ENCODE data around the gene MKNK2. TPM values are rescaled to one million over a fixed set of nuclear protein-coding genes. Genes with fewer than 3 reads are reported as not detected.

MKNK2 gene
- total and polyA plus RNA-seq, 11 donors = 110 to 318 (median 155) TPM

DNA sequence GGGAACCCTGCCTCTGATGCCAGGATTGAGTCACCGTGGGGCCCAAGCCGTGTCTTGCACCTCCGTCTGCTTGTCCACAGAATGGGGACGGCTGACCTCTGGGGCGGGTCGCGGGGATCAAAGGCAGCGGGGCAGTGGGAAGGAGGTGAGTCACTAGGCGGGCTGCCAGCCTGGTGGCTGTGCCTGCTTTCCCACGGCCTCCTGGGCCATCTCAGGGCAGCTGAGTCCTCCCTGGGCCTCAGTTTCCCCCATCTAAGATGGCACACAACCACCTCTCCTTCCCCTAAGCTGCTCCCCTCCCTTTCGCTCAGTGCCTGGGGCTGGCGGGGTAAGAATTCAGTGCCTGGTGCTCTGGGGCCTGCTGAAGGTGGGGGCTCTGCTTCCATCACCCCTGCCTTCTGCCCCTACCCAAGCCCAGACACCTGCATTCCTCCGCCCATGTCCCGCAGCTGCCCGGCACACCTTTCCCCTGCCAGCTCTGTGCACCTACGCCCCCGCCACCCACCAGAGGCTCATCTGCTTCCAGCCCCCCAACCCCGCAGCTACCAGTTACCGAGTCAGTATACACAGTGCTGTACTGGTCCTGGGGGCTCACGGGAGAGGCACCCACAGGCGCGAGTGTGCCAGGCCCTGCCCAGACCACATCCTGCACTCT lies 3.5 kb downstream of the MKNK2 start:
- H3K4me1 ChIP-seq = peaks cover 30 to 88% (median 84%) of the 10 kb centered on the region in 12 donors
- H3K27ac ChIP-seq = peak overlapping the region in 11 of 12 donors; percentile 85 to 99 (median 96)
- H3K9me3 ChIP-seq = no peaks in the 10 kb centered on the region
- DNase-seq = peak in 2 of 5 donors; percentile 72 to 84
- ATAC-seq = no peak
- peak overlapping the region in 4 of 12 donors; percentile 85 to 98 (median 95) for H3K4me3 ChIP-seq
- TF ChIP-seq POLR2A (IDR thresholded peaks at IDR 0.05) (no peak), CTCF (IDR thresholded peaks at IDR 0.05) (no peak)
- 66 to 76% (median 71%) methylated on average over 17 to 22 of the region's 22 CpGs for WGBS, 4 donors
- H3K27me3 ChIP-seq = no peaks in the 10 kb centered on the region
- H3K36me3 ChIP-seq = peaks cover 0 to 54% (median 31%) of the 10 kb centered on the region in 9 donors
- intact Hi-C loops (cut with DNase I) = no loop called here

- Histone ChIP-seq H3K9me3 (no peaks in the 10 kb centered on the region), H3K27me3 (no peaks in the 10 kb centered on the region), H3K27ac (peak overlapping the region in 11 of 12 donors; percentile 36 to 99 (median 95)), H3K4me3 (no peak overlapping the region), H3K36me3 (peaks cover 0 to 59% (median 34%) of the 10 kb centered on the region in 9 donors), H3K4me1 (peaks cover 30 to 87% (median 84%) of the 10 kb centered on the region in 12 donors)
- intact Hi-C loops (cut with DNase I) = no loop called here
- DNase-seq = no peak
- WGBS, 4 donors = 76 to 85% (median 80%) methylated on average over 6 of the region's 6 CpGs
- ATAC-seq = no peak
- TF ChIP-seq CTCF (IDR thresholded peaks at IDR 0.05) = no peak
- no peak for TF ChIP-seq POLR2A (IDR thresholded peaks at IDR 0.05)
Measured at GRCh38 chr19:2047076-2047448, 4.0 kb downstream of the MKNK2 start.

DNA sequence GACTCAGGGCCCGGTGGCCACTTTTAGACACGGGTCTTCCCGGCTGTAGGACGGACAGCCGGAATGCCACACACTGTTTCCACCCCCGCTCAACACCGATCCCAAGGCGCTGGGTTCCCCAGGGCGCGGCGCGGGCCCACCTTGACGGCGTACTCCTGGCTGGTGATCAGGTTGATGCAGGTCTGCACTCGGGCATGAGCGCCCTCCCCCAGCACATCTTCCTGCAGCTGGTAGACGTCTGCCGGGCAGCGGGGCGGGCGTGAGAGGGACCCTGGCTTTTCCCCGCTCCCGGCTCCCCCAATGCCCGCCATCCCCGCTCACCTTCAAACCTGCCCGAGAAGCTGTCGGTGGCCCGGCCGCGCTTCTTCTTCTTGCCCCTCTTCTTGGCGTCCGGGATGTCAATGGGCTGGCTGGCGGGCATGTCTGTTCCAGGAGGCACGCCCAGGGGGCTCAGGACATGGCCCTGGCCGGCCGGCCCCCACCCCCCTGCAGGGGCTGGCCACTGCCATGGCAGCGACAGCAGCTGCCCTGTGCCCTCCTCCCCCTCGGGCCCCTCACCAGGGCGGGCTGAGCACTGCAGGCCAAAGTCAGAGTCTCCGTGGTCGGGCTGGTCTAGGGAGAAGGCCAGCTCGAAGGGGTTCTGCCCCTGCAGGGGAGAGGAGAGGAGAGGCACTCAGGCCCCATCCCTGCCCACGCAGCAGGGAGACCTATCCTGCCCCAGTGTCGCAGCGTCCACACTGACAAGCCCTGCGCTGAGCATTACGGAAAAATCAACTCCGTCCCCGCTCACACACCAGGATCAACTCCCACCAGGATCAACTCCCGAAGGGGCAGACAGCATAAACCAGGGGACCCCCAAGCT lies 4.8 kb downstream of the MKNK2 start:
- intact Hi-C loops (cut with DNase I) = no loop called here
- no peak for ATAC-seq
- DNase-seq = no peak
- no peaks in the 10 kb centered on the region for H3K27me3 ChIP-seq
- WGBS, 4 donors = 88 to 93% (median 90%) methylated on average over 34 to 50 of the region's 50 CpGs
- TF ChIP-seq CTCF (IDR thresholded peaks at IDR 0.05) = no peak
- TF ChIP-seq POLR2A (IDR thresholded peaks at IDR 0.05) = no peak
- peaks cover 0 to 65% (median 40%) of the 10 kb centered on the region in 9 donors for H3K36me3 ChIP-seq
- H3K4me1 ChIP-seq = peaks cover 33 to 86% (median 83%) of the 10 kb centered on the region in 12 donors
- H3K27ac ChIP-seq = peak overlapping the region; percentile 42 to 99 (median 91)
- no peak overlapping the region for H3K4me3 ChIP-seq
- no peaks in the 10 kb centered on the region for H3K9me3 ChIP-seq

DNA sequence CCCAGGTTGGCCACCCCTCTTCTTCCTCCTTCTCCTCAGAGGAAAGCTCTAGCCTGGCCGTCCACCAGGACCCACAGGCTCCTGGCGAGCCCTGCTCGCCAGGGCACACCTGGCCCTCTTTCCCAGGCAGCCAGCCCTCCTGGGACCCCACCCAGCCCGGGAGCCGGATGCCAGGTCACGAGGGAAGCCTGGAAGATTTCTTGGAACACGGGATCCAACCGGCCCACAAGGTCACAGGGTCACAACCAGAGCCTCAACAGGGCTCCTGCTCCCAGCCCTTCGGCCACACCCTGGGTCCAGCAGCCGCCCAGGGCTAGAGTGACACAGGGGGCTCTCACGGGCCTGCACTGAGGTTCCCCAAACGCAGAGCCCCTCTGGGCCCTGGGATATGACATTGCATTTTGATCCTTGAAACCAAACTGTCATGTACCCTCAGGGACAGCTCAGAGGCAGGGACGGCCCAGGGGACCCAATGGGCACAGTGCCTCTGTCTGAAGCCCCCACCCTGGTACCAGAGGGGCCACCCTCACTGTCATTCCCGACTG lies 5.5 kb downstream of the MKNK2 start:
- peaks cover 37 to 93% (median 90%) of the 10 kb centered on the region in 12 donors for H3K4me1 ChIP-seq
- H3K4me3 ChIP-seq = no peak overlapping the region
- intact Hi-C loops (cut with DNase I) = no loop called here
- H3K27ac ChIP-seq = peak overlapping the region; percentile 42 to 99 (median 90)
- H3K27me3 ChIP-seq = no peaks in the 10 kb centered on the region
- H3K9me3 ChIP-seq = no peaks in the 10 kb centered on the region
- ATAC-seq (no peak), DNase-seq (peak in 1 of 5 donors; percentile 51)
- TF ChIP-seq POLR2A (IDR thresholded peaks at IDR 0.05) (no peak), CTCF (IDR thresholded peaks at IDR 0.05) (no peak)
- H3K36me3 ChIP-seq = peaks cover 0 to 72% (median 46%) of the 10 kb centered on the region in 9 donors
- WGBS, 4 donors = 30 to 49% (median 40%) methylated on average over 10 to 14 of the region's 14 CpGs
